Astrocyte of the cerebellum (primary cell): Measurements from ENCODE around the gene CCNL2.

Source experiments
- DNase-seq: peaks from one replicate; pipeline ENCODE4 v3.0.0-alpha.2; 2011; ENCODE audit warnings: low read depth
- H3K4me3 ChIP-seq: 2 replicates; pipeline ENCODE4 v1.5.1; 2011; ENCODE audit warnings: mild to moderate bottlenecking, low read depth, low read length, moderate library complexity
- in situ Hi-C: cut with HindIII; loops from 2 replicates; pipeline ENCODE4 v1.10.0; 2017; ENCODE audit warnings: low sequenced_read_pairs
- TF ChIP-seq, protein P1 (sequence below): IDR thresholded peaks from 2 replicates; pipeline ENCODE4 v1.5.1; 2012; ENCODE audit warnings: low read length, low read depth, moderate library complexity, mild to moderate bottlenecking; ENCODE audit errors: missing control alignments

CCNL2 gene

DNA sequence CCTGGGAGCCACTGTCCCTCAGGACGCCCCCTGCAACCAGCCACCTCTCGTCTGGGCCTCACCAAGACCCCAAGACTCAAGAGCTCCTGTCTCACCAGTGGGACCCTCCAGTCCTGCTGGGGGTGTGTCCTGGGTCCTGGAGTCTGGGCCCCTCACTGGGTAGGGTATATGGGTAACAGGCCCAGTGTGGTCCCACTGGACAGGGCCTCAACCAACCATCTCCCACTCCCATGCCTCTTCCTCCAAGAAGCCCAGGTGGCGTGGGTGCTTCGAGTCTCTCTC is 35.6 kb upstream of the CCNL2 start:
- H3K4me3 ChIP-seq: peak overlapping the region; percentile 59
- in situ Hi-C loops: no loop called here
- TF ChIP-seq, protein P1, sequence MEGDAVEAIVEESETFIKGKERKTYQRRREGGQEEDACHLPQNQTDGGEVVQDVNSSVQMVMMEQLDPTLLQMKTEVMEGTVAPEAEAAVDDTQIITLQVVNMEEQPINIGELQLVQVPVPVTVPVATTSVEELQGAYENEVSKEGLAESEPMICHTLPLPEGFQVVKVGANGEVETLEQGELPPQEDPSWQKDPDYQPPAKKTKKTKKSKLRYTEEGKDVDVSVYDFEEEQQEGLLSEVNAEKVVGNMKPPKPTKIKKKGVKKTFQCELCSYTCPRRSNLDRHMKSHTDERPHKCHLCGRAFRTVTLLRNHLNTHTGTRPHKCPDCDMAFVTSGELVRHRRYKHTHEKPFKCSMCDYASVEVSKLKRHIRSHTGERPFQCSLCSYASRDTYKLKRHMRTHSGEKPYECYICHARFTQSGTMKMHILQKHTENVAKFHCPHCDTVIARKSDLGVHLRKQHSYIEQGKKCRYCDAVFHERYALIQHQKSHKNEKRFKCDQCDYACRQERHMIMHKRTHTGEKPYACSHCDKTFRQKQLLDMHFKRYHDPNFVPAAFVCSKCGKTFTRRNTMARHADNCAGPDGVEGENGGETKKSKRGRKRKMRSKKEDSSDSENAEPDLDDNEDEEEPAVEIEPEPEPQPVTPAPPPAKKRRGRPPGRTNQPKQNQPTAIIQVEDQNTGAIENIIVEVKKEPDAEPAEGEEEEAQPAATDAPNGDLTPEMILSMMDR: no peak
- no peak for DNase-seq

DNA sequence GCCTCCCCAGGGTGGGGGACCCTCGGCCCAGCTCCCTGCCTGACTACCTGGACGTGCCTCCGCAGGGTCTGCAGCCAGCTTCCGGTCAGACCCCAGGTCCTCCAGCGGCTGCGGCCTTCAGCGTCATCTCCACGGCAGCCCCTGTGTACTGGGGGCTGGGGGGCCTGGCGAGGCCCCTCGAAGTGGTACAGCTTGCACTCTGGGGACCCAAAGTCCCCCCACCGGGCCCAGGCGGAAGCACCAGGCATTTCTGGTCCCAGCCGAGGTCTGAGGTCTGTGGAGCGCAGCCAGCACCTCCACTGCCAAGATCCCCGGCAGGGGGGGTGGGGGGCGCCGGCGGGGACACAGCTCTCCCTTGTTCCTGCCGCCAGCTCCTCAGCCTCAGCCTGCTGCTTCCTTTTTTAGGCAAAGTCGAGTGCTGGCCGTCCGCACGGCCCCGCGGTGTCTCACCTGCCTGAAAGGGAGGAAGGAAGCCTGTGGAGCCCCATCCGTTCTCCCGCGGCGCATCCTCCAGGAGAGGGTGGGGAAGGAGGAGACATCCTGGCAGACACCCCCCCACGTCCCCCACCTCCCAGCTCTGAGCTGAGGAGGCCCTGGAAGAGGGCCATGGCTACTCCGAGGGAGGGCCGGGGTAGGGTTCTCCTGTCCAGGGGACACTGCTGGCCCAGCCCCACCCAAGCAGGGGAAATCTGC is 35.1 kb upstream of the CCNL2 start:
- DNase-seq: peak; percentile 28
- in situ Hi-C loops: no loop called here
- H3K4me3 ChIP-seq: peak overlapping the region; percentile 7
- TF ChIP-seq, protein P1: no peak

DNA sequence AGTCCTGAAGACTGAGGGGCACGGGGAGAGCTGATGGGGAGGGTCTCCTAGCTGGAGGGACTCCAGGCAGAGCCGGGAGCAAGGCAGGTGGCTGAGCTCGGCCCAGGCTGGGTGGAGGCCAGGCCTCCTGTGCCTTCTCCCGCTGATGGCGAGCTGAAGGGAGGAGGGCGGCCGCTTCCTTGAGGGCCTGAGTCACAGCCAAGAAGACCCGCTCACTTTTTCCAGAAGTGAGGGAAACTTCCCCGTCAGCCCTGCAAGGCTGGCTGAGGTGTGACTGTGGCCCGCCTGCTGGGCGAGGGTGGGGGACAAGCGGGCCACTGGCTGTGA is 34.6 kb upstream of the CCNL2 start:
- H3K4me3 ChIP-seq: peak overlapping the region; percentile 12
- TF ChIP-seq, protein P1: no peak
- in situ Hi-C loops: no loop called here
- peak; percentile 29 for DNase-seq

DNA sequence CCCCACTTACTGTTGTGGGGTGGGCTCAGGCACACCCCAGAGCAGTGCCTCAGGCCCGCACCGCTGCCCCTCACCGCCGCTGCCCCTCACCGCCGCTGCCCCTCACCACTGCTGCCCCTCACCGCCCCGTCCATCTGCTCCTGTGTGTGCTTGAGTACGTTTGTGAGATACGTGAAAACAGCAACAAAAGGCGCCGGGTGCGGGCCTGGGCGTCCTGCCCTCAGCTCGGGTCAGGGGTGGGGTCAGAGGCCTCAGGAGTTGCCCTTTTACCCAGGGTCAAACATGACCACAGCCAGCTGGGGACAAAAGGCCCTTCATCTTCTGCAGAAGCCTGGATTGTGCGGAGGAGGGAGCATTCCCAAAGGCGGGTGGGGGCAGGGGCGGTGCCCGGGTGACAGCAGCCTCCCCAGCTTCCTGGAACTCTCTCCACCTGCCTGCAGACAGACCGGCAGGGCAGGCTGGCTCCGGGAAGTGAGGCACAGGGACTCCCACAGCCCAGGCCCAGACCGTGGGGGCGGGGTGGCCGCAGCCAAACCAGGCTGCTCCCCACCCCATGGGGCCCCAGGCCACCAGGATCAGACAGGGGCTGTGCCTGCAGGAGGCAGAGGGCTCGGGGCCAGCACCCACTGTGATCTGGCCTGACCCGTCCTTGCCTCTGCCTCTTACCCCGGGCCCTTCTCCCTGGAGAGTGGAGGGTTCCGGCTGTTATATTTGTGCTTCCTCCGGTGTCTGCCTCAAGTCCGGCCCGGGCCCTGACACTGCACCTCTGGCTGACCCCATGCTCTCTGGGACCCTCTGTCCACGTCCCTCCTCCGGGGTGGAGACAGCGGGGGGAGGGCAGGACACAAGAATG is 34.0 kb upstream of the CCNL2 start:
- in situ Hi-C loops: no loop called here
- H3K4me3 ChIP-seq: peak overlapping the region; percentile 12
- DNase-seq: no peak
- TF ChIP-seq, protein P1: no peak

DNA sequence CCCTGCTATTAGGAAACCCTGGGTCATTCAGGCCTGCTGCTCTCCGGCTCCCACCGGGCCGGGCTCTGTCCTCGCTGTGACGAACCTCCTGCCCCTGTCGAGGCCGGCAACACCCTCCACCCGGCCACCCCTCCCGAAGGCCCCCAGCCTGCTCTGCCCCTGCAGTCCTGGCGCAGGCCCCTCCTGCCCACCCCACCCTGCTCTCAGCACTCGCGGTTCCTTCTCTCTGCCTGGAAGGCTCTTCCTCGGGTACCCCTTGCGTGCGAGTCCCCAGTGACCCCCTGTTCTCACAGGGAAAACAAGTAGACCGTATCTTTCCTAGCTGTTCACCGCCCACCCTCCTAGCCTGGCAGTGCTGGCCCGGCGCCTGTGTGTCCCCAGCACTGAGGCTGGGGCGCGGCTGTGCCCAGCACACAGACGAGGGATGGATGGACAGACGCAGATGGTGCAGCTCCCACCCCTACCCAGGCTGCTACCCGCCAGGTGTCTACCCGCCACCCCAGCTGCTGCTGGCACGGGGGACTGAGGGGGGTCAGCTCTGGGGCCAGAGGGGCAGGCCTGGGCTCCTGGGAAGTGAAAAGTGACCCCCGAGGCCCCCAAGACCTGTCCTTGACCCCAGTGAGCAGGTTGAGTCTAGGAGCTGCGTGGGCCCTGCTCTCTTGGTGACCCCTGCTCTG is 33.3 kb upstream of the CCNL2 start:
- DNase-seq: no peak
- TF ChIP-seq, protein P1: no peak
- H3K4me3 ChIP-seq: no peak overlapping the region
- in situ Hi-C loops: no loop called here

DNA sequence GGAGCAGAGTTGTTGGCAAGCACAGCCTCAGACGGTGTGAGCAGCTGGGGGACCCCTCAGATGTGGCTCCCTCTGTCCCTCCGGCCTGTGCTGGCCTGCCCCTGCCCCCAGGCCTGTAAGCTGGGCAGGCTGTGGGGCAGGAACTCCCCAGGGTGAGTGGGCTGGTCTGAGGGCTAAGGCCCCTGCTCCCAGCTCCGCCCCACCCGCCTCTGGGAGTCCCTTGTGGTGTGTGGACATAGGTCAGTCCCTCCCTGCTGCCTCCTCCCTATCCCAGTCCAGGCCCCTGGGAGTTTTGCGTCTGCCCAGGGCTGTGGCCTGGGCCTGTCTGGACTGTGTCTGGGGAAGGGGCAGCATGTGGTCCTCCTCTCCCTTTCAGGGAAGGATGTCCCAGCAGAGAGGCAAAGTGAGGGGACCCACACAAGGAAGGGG is 32.7 kb upstream of the CCNL2 start:
- DNase-seq: no peak
- TF ChIP-seq, protein P1: no peak
- no peak overlapping the region for H3K4me3 ChIP-seq
- in situ Hi-C loops: no loop called here
